ENCODE measurements around the gene INPPL1.

INPPL1 gene

GRCh38 chr11:72238492-72239312 is 14.1 kb downstream of the INPPL1 start:
- ATAC-seq = no peak

DNA sequence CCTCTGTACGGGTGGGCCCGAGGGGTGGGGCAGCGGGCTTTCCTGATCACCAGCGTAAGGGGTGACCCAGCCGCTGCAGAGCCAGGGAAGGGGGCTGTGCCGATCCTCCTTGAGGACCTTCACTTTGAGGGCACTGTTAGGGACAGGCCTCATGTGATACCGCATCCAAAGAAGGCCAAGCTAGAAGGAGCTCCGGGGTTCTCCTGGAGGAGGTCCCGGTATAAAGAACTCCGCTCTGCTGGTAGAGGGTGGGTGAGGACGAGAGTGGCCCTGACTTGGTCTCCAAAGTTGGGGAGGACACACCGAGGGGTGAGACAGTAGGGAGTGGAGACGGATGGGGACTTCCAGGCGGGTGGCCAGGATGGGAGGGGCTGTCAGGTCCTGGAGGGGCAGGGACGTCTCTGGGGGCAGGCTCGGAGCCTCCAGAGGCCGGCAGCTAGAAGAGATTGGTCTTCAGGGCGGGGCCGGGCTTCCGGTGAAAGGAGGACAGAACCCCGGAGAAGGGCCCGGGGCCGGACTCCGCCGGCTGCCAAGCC is 14.8 kb downstream of the INPPL1 start:
- ATAC-seq = peak; percentile 3
- no peak for TF ChIP-seq SNAI2 (CRISPR knock-in tag; IDR thresholded peaks at IDR 0.05)
- 0 out of 2 replicates have a peak, but pooled peaks have one; percentile 34 for TF ChIP-seq ESRRG (CRISPR knock-in tag; IDR thresholded peaks at IDR 0.05)
- TF ChIP-seq, protein P1, sequence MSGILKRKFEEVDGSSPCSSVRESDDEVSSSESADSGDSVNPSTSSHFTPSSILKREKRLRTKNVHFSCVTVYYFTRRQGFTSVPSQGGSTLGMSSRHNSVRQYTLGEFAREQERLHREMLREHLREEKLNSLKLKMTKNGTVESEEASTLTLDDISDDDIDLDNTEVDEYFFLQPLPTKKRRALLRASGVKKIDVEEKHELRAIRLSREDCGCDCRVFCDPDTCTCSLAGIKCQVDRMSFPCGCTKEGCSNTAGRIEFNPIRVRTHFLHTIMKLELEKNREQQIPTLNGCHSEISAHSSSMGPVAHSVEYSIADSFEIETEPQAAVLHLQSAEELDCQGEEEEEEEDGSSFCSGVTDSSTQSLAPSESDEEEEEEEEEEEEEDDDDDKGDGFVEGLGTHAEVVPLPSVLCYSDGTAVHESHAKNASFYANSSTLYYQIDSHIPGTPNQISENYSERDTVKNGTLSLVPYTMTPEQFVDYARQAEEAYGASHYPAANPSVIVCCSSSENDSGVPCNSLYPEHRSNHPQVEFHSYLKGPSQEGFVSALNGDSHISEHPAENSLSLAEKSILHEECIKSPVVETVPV (CRISPR knock-in tag; IDR thresholded peaks at IDR 0.05) = peak; percentile 71; the same call in 1 of the 2 replicates
- TF ChIP-seq, protein P2, sequence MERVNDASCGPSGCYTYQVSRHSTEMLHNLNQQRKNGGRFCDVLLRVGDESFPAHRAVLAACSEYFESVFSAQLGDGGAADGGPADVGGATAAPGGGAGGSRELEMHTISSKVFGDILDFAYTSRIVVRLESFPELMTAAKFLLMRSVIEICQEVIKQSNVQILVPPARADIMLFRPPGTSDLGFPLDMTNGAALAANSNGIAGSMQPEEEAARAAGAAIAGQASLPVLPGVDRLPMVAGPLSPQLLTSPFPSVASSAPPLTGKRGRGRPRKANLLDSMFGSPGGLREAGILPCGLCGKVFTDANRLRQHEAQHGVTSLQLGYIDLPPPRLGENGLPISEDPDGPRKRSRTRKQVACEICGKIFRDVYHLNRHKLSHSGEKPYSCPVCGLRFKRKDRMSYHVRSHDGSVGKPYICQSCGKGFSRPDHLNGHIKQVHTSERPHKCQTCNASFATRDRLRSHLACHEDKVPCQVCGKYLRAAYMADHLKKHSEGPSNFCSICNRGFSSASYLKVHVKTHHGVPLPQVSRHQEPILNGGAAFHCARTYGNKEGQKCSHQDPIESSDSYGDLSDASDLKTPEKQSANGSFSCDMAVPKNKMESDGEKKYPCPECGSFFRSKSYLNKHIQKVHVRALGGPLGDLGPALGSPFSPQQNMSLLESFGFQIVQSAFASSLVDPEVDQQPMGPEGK (CRISPR knock-in tag; IDR thresholded peaks at IDR 0.05; ENCODE audit: borderline replicate concordance) = peak; percentile 50; the same call in 1 of the 2 replicates
- no peak for TF ChIP-seq ZNF565 (CRISPR knock-in tag; conservative IDR thresholded peaks at IDR 0.05; ENCODE audit: low read depth)

More at GRCh38 chr11:72238492-72239312, 14.1 kb downstream of the INPPL1 start:
- TF ChIP-seq ZNF70 (CRISPR knock-in tag; IDR thresholded peaks at IDR 0.05) (peak; percentile 3; the same call in 1 of the 2 replicates), RARB (CRISPR knock-in tag; IDR thresholded peaks at IDR 0.05) (no peak), OSR1 (CRISPR knock-in tag; IDR thresholded peaks at IDR 0.05) (no peak), ARNTL (CRISPR knock-in tag; IDR thresholded peaks at IDR 0.05; ENCODE audit: borderline replicate concordance, low read depth) (0 out of 2 replicates have a peak, but pooled peaks have one; percentile 74), ISL1 (CRISPR knock-in tag; IDR thresholded peaks at IDR 0.05) (no peak), BACH2 (CRISPR knock-in tag; IDR thresholded peaks at IDR 0.05; ENCODE audit: borderline replicate concordance) (no peak), PPARA (CRISPR knock-in tag; IDR thresholded peaks at IDR 0.05; ENCODE audit: borderline replicate concordance) (no peak), ZNF8 (CRISPR knock-in tag; IDR thresholded peaks at IDR 0.05) (0 out of 2 replicates have a peak, but pooled peaks have one; percentile 8), TCF4 (CRISPR knock-in tag; IDR thresholded peaks at IDR 0.05; ENCODE audit: borderline replicate concordance) (no peak), ZC3H10 (CRISPR knock-in tag; IDR thresholded peaks at IDR 0.05) (no peak; the same call in 1 of the 2 replicates), ESRRG (CRISPR knock-in tag; IDR thresholded peaks at IDR 0.05) (no peak), ZNF565 (CRISPR knock-in tag; conservative IDR thresholded peaks at IDR 0.05; ENCODE audit: low read depth) (no peak; the same call in none of the 2 replicates), GLIS3 (CRISPR knock-in tag; IDR thresholded peaks at IDR 0.05) (no peak), POU6F1 (CRISPR knock-in tag; IDR thresholded peaks at IDR 0.05; ENCODE audit: borderline replicate concordance, low read depth) (no peak), TSHZ2 (CRISPR knock-in tag; IDR thresholded peaks at IDR 0.05) (no peak), TOX (CRISPR knock-in tag; IDR thresholded peaks at IDR 0.05; ENCODE audit: borderline replicate concordance) (peak; percentile 7; the same call in 1 of the 2 replicates), ZFP3 (CRISPR knock-in tag; IDR thresholded peaks at IDR 0.05) (no peak; the same call in 1 of the 2 replicates), ZFP30 (CRISPR knock-in tag; IDR thresholded peaks at IDR 0.05) (no peak), SNAI2 (CRISPR knock-in tag; IDR thresholded peaks at IDR 0.05) (no peak), CSDC2 (CRISPR knock-in tag; IDR thresholded peaks at IDR 0.05) (no peak)
- TF ChIP-seq, protein P1 (CRISPR knock-in tag; IDR thresholded peaks at IDR 0.05) = peak; percentile 15; the same call in 1 of the 2 replicates
- TF ChIP-seq, protein P2 (CRISPR knock-in tag; IDR thresholded peaks at IDR 0.05; ENCODE audit: borderline replicate concordance) = peak; percentile 73; the same call in 1 of the 2 replicates
- TF ChIP-seq, protein P3, sequence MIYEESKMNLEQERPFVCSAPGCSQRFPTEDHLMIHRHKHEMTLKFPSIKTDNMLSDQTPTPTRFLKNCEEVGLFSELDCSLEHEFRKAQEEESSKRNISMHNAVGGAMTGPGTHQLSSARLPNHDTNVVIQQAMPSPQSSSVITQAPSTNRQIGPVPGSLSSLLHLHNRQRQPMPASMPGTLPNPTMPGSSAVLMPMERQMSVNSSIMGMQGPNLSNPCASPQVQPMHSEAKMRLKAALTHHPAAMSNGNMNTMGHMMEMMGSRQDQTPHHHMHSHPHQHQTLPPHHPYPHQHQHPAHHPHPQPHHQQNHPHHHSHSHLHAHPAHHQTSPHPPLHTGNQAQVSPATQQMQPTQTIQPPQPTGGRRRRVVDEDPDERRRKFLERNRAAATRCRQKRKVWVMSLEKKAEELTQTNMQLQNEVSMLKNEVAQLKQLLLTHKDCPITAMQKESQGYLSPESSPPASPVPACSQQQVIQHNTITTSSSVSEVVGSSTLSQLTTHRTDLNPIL (CRISPR knock-in tag; IDR thresholded peaks at IDR 0.05; ENCODE audit: low read depth) = no peak; the same call in 1 of the 2 replicates
